ELR (cell line): ENCODE measurements around the gene HNRNPA0.

ENCODE experiments used
- DNase-seq: peaks from one replicate; pipeline ENCODE4 v3.0.0-alpha.2; 2015; ENCODE audit warnings: low read depth

Gene HNRNPA0

GRCh38 chr5:137754961-137755762, 999 bp upstream of the HNRNPA0 start:
- no peak for DNase-seq

- no peak for DNase-seq
Observed at GRCh38 chr5:137753691-137754187, 424 bp downstream of the HNRNPA0 start.

- peak; percentile 64 for DNase-seq
Observed at GRCh38 chr5:137752905-137753690, 1.1 kb downstream of the HNRNPA0 start.

- peak; percentile 83 for DNase-seq
Observed at GRCh38 chr5:137751869-137752491, 2.2 kb downstream of the HNRNPA0 start.

GRCh38 chr5:137750436-137750835, 3.7 kb downstream of the HNRNPA0 start:
- no peak for DNase-seq

- no peak for DNase-seq
Observed at GRCh38 chr5:137747848-137748247, 6.3 kb downstream of the HNRNPA0 start.

- peak; percentile 80 for DNase-seq
Observed at GRCh38 chr5:137743031-137743640, 11.0 kb downstream of the HNRNPA0 start.

- no peak for DNase-seq
Observed at GRCh38 chr5:137741718-137742117, 12.4 kb downstream of the HNRNPA0 start.

- no peak for DNase-seq
Observed at GRCh38 chr5:137739737-137740136, 14.4 kb downstream of the HNRNPA0 start.

- no peak for DNase-seq
Observed at GRCh38 chr5:137738947-137739346, 15.2 kb downstream of the HNRNPA0 start.

GRCh38 chr5:137737349-137738131, 16.6 kb downstream of the HNRNPA0 start:
- DNase-seq: peak; percentile 90

- DNase-seq: no peak
Observed at GRCh38 chr5:137736496-137736895, 17.7 kb downstream of the HNRNPA0 start.

- DNase-seq: peak; percentile 79
Observed at GRCh38 chr5:137735555-137736284, 18.4 kb downstream of the HNRNPA0 start, which contains the start of gene KLHL3. Gene KLHL3, minus strand, starts transcription at chr5:137736089. Its CDS starts 443 bp downstream, at chr5:137735646.

GRCh38 chr5:137734962-137735554, 19.1 kb downstream of the HNRNPA0 start:
- DNase-seq: peak; percentile 50

- DNase-seq: peak; percentile 45
Observed at GRCh38 chr5:137734331-137734730, 19.8 kb downstream of the HNRNPA0 start.

- no peak for DNase-seq
Observed at GRCh38 chr5:137733922-137734321, 20.2 kb downstream of the HNRNPA0 start.

- no peak for DNase-seq
Observed at GRCh38 chr5:137733006-137733405, 21.2 kb downstream of the HNRNPA0 start.

GRCh38 chr5:137731176-137731575, 23.0 kb downstream of the HNRNPA0 start:
- peak; percentile 17 for DNase-seq

GRCh38 chr5:137730336-137730735, 23.8 kb downstream of the HNRNPA0 start:
- DNase-seq: peak; percentile 83

GRCh38 chr5:137728048-137728447, 26.1 kb downstream of the HNRNPA0 start:
- DNase-seq: no peak
